Neural crest cell (in vitro differentiated cells): Measurements from ENCODE around the gene SLC9A6. TPM values are rescaled to one million over a fixed set of nuclear protein-coding genes. Genes with fewer than 3 reads are reported as not detected.
"Not testable (repeated sequence)": the region's sequence is repeated elsewhere in the genome, so short reads cannot be mapped to it uniquely, and the experiment has no call there.

ENCODE experiments used
- DNase-seq: peaks from one replicate; pipeline ENCODE4 v3.0.0; 2021; ENCODE audit warnings: low read depth, mixed read lengths, low spot score
- H3K27ac Mint-ChIP-seq: one replicate; pipeline ENCODE4 v1.8.0; 2021; ENCODE audit warnings: mild to moderate bottlenecking, mixed read lengths; ENCODE audit not compliant: unreplicated experiment
- H3K27me3 Mint-ChIP-seq: 2 replicates; pipeline ENCODE4 v1.8.0; 2021; ENCODE audit warnings: low read depth, mild to moderate bottlenecking, mixed read lengths
- H3K36me3 Mint-ChIP-seq: 2 replicates; pipeline ENCODE4 v1.8.0; 2021; ENCODE audit warnings: low read depth, mild to moderate bottlenecking, mixed read lengths
- H3K4me1 Mint-ChIP-seq: 2 replicates; pipeline ENCODE4 v1.8.0; 2021; ENCODE audit warnings: mixed read lengths
- H3K4me3 Mint-ChIP-seq: one replicate; pipeline ENCODE4 v1.8.0; 2021; ENCODE audit warnings: mild to moderate bottlenecking, mixed read lengths
- H3K9me3 Mint-ChIP-seq: 2 replicates; pipeline ENCODE4 v1.8.0; 2021; ENCODE audit warnings: mixed read lengths
- total RNA-seq: library from RNA; stranded (reverse); gene quantifications from 2 replicates; pipeline ENCODE4 v1.2.1, GENCODE V29; 2021
- TF ChIP-seq, protein P1 (sequence below): fragments of 200-600 bp; sonication (generic); conservative IDR thresholded peaks from 2 replicates; pipeline ENCODE4 v1.5.0; 2021; ENCODE audit warnings: antibody characterized with exemption, mild to moderate bottlenecking

SLC9A6 gene
- total RNA-seq, 1 donor from 2014 or later = 19.0 TPM

DNA sequence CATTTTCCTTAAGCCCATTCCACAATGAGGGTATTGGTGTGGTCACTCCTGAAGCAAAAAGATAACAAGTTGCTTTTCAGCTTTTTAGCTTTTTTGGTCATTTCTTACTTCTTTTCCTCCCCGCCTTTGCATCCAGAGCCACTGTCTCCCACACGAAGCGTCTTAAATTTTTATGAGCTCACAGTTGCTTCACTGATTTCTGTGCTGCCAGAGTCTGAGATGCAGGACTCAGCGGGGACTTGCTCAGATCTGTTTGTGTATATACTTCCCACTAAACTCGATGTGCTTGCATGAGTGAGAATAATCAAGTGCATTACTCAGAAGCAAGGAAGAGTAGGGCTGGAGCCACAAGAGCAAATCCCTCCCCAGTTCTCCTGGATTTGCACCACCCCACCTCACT lies 81.9 kb downstream of the SLC9A6 start:
- Mint-ChIP-seq H3K9me3 (peaks cover 8% of the 10 kb centered on the region), H3K4me3 (no peak overlapping the region), H3K4me1 (peaks cover 18% of the 10 kb centered on the region), H3K27ac (no peak overlapping the region), H3K36me3 (no peaks in the 10 kb centered on the region), H3K27me3 (no peaks in the 10 kb centered on the region)
- no peak for DNase-seq
- TF ChIP-seq, protein P1, sequence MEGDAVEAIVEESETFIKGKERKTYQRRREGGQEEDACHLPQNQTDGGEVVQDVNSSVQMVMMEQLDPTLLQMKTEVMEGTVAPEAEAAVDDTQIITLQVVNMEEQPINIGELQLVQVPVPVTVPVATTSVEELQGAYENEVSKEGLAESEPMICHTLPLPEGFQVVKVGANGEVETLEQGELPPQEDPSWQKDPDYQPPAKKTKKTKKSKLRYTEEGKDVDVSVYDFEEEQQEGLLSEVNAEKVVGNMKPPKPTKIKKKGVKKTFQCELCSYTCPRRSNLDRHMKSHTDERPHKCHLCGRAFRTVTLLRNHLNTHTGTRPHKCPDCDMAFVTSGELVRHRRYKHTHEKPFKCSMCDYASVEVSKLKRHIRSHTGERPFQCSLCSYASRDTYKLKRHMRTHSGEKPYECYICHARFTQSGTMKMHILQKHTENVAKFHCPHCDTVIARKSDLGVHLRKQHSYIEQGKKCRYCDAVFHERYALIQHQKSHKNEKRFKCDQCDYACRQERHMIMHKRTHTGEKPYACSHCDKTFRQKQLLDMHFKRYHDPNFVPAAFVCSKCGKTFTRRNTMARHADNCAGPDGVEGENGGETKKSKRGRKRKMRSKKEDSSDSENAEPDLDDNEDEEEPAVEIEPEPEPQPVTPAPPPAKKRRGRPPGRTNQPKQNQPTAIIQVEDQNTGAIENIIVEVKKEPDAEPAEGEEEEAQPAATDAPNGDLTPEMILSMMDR = no peak

DNA sequence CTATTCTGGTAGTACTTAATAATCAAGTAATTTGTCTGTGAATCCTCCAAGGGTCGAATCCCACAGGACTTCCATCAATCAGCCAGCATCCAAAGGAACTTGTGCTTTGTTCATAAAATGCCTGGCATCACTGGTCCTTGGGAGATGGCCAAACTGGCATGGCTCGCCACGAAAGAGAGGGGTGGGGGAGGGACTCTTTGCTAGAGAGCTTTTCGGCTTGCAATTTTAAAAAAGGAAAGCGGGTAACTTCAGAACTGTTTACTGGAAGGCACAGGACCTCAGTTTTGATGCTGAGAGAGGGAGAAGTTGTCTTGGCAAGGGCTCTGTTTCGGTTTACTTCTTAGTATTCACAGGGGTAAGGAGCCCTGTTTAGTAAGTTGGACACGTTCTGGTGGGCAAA lies 82.7 kb downstream of the SLC9A6 start:
- no peak overlapping the region for H3K4me3 Mint-ChIP-seq
- H3K4me1 Mint-ChIP-seq = peaks cover 18% of the 10 kb centered on the region
- no peaks in the 10 kb centered on the region for H3K36me3 Mint-ChIP-seq
- H3K27ac Mint-ChIP-seq = no peak overlapping the region
- peaks cover 8% of the 10 kb centered on the region for H3K9me3 Mint-ChIP-seq
- DNase-seq = no peak
- TF ChIP-seq, protein P1 = no peak
- H3K27me3 Mint-ChIP-seq = no peaks in the 10 kb centered on the region

DNA sequence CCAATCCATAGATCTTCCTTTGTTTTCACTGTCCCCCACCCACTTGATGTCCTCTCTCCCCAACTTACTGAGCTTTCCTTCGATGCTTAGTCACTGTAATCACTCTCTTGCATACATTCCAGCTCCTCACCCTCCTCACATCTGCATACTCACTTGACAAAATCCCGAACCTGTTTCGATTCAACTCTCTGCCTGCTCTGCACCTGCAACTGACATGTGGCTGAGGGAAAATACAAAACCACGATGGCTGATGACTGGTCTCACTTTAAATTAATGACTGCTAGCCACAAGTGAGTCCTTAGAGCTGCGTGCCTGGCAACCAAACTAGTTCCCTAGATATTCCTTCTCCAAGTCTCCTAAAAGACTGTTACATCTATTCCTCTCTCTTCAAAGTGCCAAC lies 91.7 kb downstream of the SLC9A6 start:
- H3K36me3 Mint-ChIP-seq = no peaks in the 10 kb centered on the region
- TF ChIP-seq, protein P1 = no peak
- H3K27me3 Mint-ChIP-seq = no peaks in the 10 kb centered on the region
- H3K27ac Mint-ChIP-seq = no peak overlapping the region
- no peak for DNase-seq
- peaks cover 20% of the 10 kb centered on the region for H3K9me3 Mint-ChIP-seq
- H3K4me3 Mint-ChIP-seq = no peak overlapping the region
- H3K4me1 Mint-ChIP-seq = no peaks in the 10 kb centered on the region

DNA sequence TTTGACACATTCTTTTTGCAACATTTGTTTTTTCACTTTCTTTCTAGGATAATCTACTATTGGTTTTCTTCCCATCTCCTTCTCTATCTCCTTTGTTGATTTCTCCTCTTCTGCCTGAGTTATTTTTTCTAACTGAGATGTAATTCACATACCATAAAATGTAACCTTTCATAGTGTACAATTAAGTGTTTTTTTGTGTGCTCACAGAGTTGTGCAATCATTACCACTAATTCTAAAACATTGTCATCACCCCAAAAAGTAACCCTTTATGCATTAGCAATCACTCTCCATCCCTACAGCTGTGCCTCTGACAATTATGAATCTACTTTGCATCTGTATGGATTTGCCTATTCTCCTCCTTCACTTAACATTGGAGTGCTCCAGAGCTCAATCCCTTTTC lies 95.5 kb downstream of the SLC9A6 start:
- Mint-ChIP-seq H3K4me3 (no peak overlapping the region), H3K27ac (no peak overlapping the region)

DNA sequence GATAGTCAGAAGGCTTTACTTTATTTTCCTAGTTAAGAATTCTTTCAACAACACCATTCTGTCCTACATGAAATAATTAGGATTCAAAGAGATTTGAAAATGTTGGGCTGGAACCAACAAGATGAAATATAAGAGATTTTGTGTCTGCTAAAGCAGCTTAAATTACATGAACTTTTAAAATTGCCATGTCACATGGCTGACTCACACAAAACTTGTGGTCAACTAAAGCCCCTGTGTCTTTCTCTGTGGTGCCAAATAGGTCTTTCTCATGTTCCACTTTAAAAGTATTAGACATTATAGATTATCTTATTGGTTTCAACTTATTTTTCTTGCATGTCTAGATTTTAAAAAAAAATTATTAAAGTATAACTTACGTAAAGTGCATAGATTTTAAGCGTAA lies 101.3 kb downstream of the SLC9A6 start:
- no peaks in the 10 kb centered on the region for H3K27me3 Mint-ChIP-seq
- H3K4me1 Mint-ChIP-seq = no peaks in the 10 kb centered on the region
- H3K27ac Mint-ChIP-seq = no peak overlapping the region
- no peak overlapping the region for H3K4me3 Mint-ChIP-seq
- H3K9me3 Mint-ChIP-seq = peaks cover 2% of the 10 kb centered on the region
- no peak for DNase-seq
- TF ChIP-seq, protein P1 = no peak
- H3K36me3 Mint-ChIP-seq = no peaks in the 10 kb centered on the region

More for the DNA sequence above, 95.5 kb downstream of the SLC9A6 start:
- peaks cover 18% of the 10 kb centered on the region for H3K9me3 Mint-ChIP-seq
- no peaks in the 10 kb centered on the region for H3K27me3 Mint-ChIP-seq
- no peaks in the 10 kb centered on the region for H3K36me3 Mint-ChIP-seq
- DNase-seq = no peak
- no peaks in the 10 kb centered on the region for H3K4me1 Mint-ChIP-seq
- TF ChIP-seq, protein P1 = no peak

DNA sequence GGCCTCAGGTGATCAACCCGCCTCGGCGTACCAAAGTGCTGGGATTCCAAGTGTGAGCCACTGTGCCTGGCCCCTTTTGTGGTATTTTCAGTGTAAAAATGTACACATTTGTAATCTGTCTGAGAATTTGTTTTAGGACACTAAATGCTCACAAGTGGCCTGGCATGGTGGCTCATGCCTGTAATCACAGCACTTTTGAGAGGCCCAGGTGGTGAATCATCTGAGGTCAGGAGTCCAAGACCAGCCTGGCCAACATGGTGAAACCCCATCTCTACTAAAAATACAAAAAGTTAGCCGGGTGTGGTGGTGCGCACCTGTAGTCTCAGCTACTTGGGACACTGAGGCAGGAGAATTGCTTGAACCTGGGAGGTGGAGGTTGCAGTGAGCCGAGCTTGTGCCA lies 106.7 kb downstream of the SLC9A6 start:
- not testable (repeated sequence) for H3K9me3 Mint-ChIP-seq, H3K27ac Mint-ChIP-seq, H3K36me3 Mint-ChIP-seq, H3K4me1 Mint-ChIP-seq, H3K27me3 Mint-ChIP-seq, H3K4me3 Mint-ChIP-seq, DNase-seq
